Fibroblast of lung (primary cell): Measurements from ENCODE around the gene PRRT2.

Experiments
- EZH2 ChIP-seq: IDR thresholded peaks from 2 replicates; pipeline ENCODE4 v1.5.1; 2012; ENCODE audit warnings: low read length, control low read depth, mild to moderate bottlenecking; ENCODE audit errors: missing control alignments
- TF ChIP-seq, protein P1 (sequence below), 2 donors: IDR thresholded peaks in 1 of 2; conservative IDR thresholded peaks in 1 of 2; 1 replicate in 1 of 2; 2 replicates in 1 of 2; pipeline ENCODE4 v1.5.1; 2011 to 2012; ENCODE audit warnings: low read length in 2 of 2, control low read depth in 1 of 2, inconsistent platforms in 1 of 2, low read depth in 1 of 2, mild to moderate bottlenecking in 1 of 2

GRCh38 chr16:29804455-29805231 is 7.3 kb upstream of the PRRT2 start:
- TF ChIP-seq, protein P1, sequence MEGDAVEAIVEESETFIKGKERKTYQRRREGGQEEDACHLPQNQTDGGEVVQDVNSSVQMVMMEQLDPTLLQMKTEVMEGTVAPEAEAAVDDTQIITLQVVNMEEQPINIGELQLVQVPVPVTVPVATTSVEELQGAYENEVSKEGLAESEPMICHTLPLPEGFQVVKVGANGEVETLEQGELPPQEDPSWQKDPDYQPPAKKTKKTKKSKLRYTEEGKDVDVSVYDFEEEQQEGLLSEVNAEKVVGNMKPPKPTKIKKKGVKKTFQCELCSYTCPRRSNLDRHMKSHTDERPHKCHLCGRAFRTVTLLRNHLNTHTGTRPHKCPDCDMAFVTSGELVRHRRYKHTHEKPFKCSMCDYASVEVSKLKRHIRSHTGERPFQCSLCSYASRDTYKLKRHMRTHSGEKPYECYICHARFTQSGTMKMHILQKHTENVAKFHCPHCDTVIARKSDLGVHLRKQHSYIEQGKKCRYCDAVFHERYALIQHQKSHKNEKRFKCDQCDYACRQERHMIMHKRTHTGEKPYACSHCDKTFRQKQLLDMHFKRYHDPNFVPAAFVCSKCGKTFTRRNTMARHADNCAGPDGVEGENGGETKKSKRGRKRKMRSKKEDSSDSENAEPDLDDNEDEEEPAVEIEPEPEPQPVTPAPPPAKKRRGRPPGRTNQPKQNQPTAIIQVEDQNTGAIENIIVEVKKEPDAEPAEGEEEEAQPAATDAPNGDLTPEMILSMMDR (conservative IDR thresholded peaks at IDR 0.05 in 1 of 2, IDR thresholded peaks at IDR 0.05 in 1 of 2; ENCODE audit: low read depth in 1 of 2, low read length in 2 of 2), result no peak
- no peak for TF ChIP-seq EZH2
